Mesothelial cell of epicardium (in vitro differentiated cells): Measurements from ENCODE around the gene ZNF324. TPM values are rescaled to one million over a fixed set of nuclear protein-coding genes. Genes with fewer than 3 reads are reported as not detected.
A peak's percentile ranks its signal among the peaks of the same experiment; 100 is the strongest.
"Not testable (repeated sequence)": the region's sequence is repeated elsewhere in the genome, so short reads cannot be mapped to it uniquely, and the experiment has no call there.

Experiments
- DNase-seq, 2 experiments: peaks; one replicate each; pipeline ENCODE4 v3.0.0; 2021; ENCODE audit warnings: low spot score in 2 of 2; ENCODE audit not compliant: unreplicated experiment in 2 of 2
- H3K27ac Mint-ChIP-seq: 2 replicates; pipeline ENCODE4 v1.8.0; 2021; ENCODE audit warnings: mixed read lengths
- H3K27me3 Mint-ChIP-seq: 2 replicates; pipeline ENCODE4 v1.8.0; 2021; ENCODE audit warnings: low read depth, mixed read lengths
- H3K36me3 Mint-ChIP-seq: 2 replicates; pipeline ENCODE4 v1.8.0; 2021; ENCODE audit warnings: mixed read lengths
- H3K4me1 Mint-ChIP-seq: 2 replicates; pipeline ENCODE4 v1.8.0; 2021; ENCODE audit warnings: mixed read lengths
- H3K4me3 Mint-ChIP-seq: 2 replicates; pipeline ENCODE4 v1.8.0; 2021; ENCODE audit warnings: mild to moderate bottlenecking, moderate library complexity, mixed read lengths
- H3K9me3 Mint-ChIP-seq: 2 replicates; pipeline ENCODE4 v1.8.0; 2021; ENCODE audit warnings: mixed read lengths
- CTCF ChIP-seq: fragments of 200-600 bp; sonication (generic); IDR thresholded peaks from one replicate; pipeline ENCODE4 v1.5.0; 2021; ENCODE audit warnings: antibody characterized with exemption; ENCODE audit not compliant: unreplicated experiment
- total RNA-seq: library from RNA; stranded (reverse); gene quantifications from 3 replicates; pipeline ENCODE4 v1.2.1, GENCODE V29; 2021

The ZNF324 gene
- total RNA-seq, 1 donor from 2014 or later, result 13.4 TPM

GRCh38 chr19:58440556-58440955, 26.3 kb upstream of the ZNF324 start:
- Mint-ChIP-seq H3K4me3 (peak overlapping the region; percentile 84), H3K4me1 (peaks cover 13% of the 10 kb centered on the region), H3K27ac (peak overlapping the region; percentile 94), H3K9me3 (peaks cover 55% of the 10 kb centered on the region), H3K36me3 (peaks cover 45% of the 10 kb centered on the region), H3K27me3 (peaks cover 50% of the 10 kb centered on the region)
- no peak for TF ChIP-seq CTCF
- no peak for DNase-seq

GRCh38 chr19:58442986-58443385, 23.9 kb upstream of the ZNF324 start:
- DNase-seq, H3K4me3 Mint-ChIP-seq, H3K27ac Mint-ChIP-seq: not testable (repeated sequence)
- peaks cover 13% of the 10 kb centered on the region for H3K4me1 Mint-ChIP-seq
- H3K27me3 Mint-ChIP-seq, result peaks cover 64% of the 10 kb centered on the region
- peaks cover 38% of the 10 kb centered on the region for H3K9me3 Mint-ChIP-seq
- H3K36me3 Mint-ChIP-seq, result peaks cover 22% of the 10 kb centered on the region

GRCh38 chr19:58448860-58449259, 18.0 kb upstream of the ZNF324 start:
- Mint-ChIP-seq H3K27me3 (peaks cover 43% of the 10 kb centered on the region), H3K4me1 (peaks cover 17% of the 10 kb centered on the region)
- DNase-seq, H3K36me3 Mint-ChIP-seq, H3K27ac Mint-ChIP-seq, H3K9me3 Mint-ChIP-seq, H3K4me3 Mint-ChIP-seq: not testable (repeated sequence)

- H3K4me3 Mint-ChIP-seq, result not testable (repeated sequence)
- peaks cover 32% of the 10 kb centered on the region for H3K27me3 Mint-ChIP-seq
These were observed 16.9 kb upstream of the ZNF324 start for GRCh38 chr19:58449980-58450379.

GRCh38 chr19:58450856-58451357, 16.0 kb upstream of the ZNF324 start:
- TF ChIP-seq CTCF, result no peak
- H3K4me1 Mint-ChIP-seq, result peaks cover 17% of the 10 kb centered on the region
- H3K9me3 Mint-ChIP-seq, result peaks cover 7% of the 10 kb centered on the region
- H3K4me3 Mint-ChIP-seq, result peak overlapping the region; percentile 80
- peak overlapping the region; percentile 92 for H3K27ac Mint-ChIP-seq
- H3K36me3 Mint-ChIP-seq, result peaks cover 3% of the 10 kb centered on the region
- H3K27me3 Mint-ChIP-seq, result peaks cover 26% of the 10 kb centered on the region
- DNase-seq, result no peak

More at GRCh38 chr19:58449980-58450379, 16.9 kb upstream of the ZNF324 start:
- H3K36me3 Mint-ChIP-seq, H3K27ac Mint-ChIP-seq, H3K9me3 Mint-ChIP-seq, DNase-seq: not testable (repeated sequence)
- H3K4me1 Mint-ChIP-seq, result peaks cover 17% of the 10 kb centered on the region

- H3K4me1 Mint-ChIP-seq, result peaks cover 17% of the 10 kb centered on the region
- H3K27ac Mint-ChIP-seq, result peak within 1 kb of the TSS; percentile 92
- H3K36me3 Mint-ChIP-seq, result peaks cover 3% of the 10 kb centered on the region
- peak within 1 kb of the TSS; percentile 80 for H3K4me3 Mint-ChIP-seq
- peak; percentile 91 to 96 for DNase-seq
- peaks cover 21% of the 10 kb centered on the region for H3K27me3 Mint-ChIP-seq
- H3K9me3 Mint-ChIP-seq, result peaks cover 7% of the 10 kb centered on the region
- TF ChIP-seq CTCF, result no peak
These were observed 15.3 kb upstream of the ZNF324 start, which contains the start of gene ZNF324B for GRCh38 chr19:58451358-58452101. Gene ZNF324B (plus strand): TSS chr19:58451622. CDS start chr19:58453702, 2,080 bp downstream.

GRCh38 chr19:58453743-58454142, 13.1 kb upstream of the ZNF324 start:
- peaks cover 10% of the 10 kb centered on the region for H3K36me3 Mint-ChIP-seq
- peaks cover 3% of the 10 kb centered on the region for H3K9me3 Mint-ChIP-seq
- H3K27me3 Mint-ChIP-seq, result peaks cover 7% of the 10 kb centered on the region
- TF ChIP-seq CTCF, result no peak
- H3K27ac Mint-ChIP-seq, result no peak overlapping the region
- H3K4me3 Mint-ChIP-seq, result no peak overlapping the region
- H3K4me1 Mint-ChIP-seq, result peaks cover 17% of the 10 kb centered on the region
- DNase-seq, result no peak
